OCI-LY7 (cell line): ENCODE data around the gene NXPH3.

ENCODE experiments used
- CTCF ChIP-seq: fragments of 200-600 bp; sonication (generic); conservative IDR thresholded peaks from 2 replicates; pipeline ENCODE4 v1.5.1; 2014; ENCODE audit warnings: mild to moderate bottlenecking, antibody characterized with exemption, low read length, moderate library complexity, mixed read lengths
- EZH2phosphoT487 ChIP-seq: fragments of 200-600 bp; sonication (generic); IDR thresholded peaks from 2 replicates; pipeline ENCODE4 v1.6.1; 2018; ENCODE audit warnings: low read depth, borderline replicate concordance, mild to moderate bottlenecking, mixed run types, antibody characterized with exemption, low read length, moderate library complexity, mixed read lengths

DNA sequence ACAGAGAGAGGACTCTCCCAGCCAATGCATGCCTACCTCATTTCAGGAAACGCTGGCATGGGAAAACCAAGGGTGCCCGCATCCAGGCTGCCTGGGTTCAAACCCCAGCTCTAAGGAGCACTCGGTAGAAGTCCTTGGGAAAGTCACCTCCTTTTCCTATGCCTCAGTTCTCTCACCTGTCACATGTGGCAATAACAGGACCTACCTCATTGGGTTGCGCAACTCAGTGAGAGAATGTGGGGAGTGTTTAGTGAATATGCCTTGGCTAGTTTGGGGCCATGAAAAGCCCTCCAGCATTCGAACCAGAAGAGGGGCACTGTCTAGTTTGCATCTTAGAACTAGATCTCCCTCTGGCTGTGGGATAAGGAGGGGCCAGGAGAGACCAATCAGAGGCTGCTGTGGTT lies 9.0 kb upstream of the NXPH3 start:
- no peak for TF ChIP-seq CTCF
- TF ChIP-seq EZH2phosphoT487, result no peak
